Tibial nerve (tissue), 4 donors: Measurements from ENCODE around the gene CCDC3. TPM values are rescaled to one million over a fixed set of nuclear protein-coding genes. Genes with fewer than 3 reads are reported as not detected.

ENCODE experiments used
- DNase-seq, 2 donors: peaks; one replicate each; pipeline ENCODE4 v3.0.0-alpha.2; 2019; ENCODE audit warnings: low spot score in 2 of 2
- H3K27ac ChIP-seq, 4 donors: fragments of 200-600 bp; sonication (generic) in 3 of 4; one replicate each; pipeline ENCODE4 v1.5.1; 2017 to 2019; ENCODE audit warnings: mild to moderate bottlenecking in 1 of 4
- H3K27me3 ChIP-seq, 2 donors: fragments of 200-600 bp; sonication (generic) in 1 of 2; one replicate each; pipeline versions ENCODE4 v1.5.1 to v1.6.0; 2017 to 2019
- H3K36me3 ChIP-seq, 3 donors: fragments of 200-600 bp; sonication (generic); one replicate each; pipeline ENCODE4 v1.5.1; 2018 to 2019
- H3K4me1 ChIP-seq, 4 donors: fragments of 200-600 bp; sonication (generic) in 3 of 4; one replicate each; pipeline ENCODE4 v1.5.1; 2017 to 2019
- H3K4me3 ChIP-seq, 4 donors: fragments of 200-600 bp; sonication (generic) in 3 of 4; one replicate each; pipeline ENCODE4 v1.5.1; 2017 to 2019; ENCODE audit warnings: mild to moderate bottlenecking in 1 of 4, moderate library complexity in 1 of 4
- H3K9me3 ChIP-seq, 4 donors: fragments of 200-600 bp; sonication (generic) in 3 of 4; one replicate each; pipeline ENCODE4 v1.5.1; 2017 to 2019
- EP300 ChIP-seq, 2 donors: sonication (generic); formaldehyde crosslinking; IDR thresholded peaks; one replicate each; pipeline ENCODE4 v1.6.1; 2017; ENCODE audit warnings: antibody characterized with exemption in 2 of 2, mild to moderate bottlenecking in 1 of 2
- POLR2A ChIP-seq, 2 donors: fragments of 450-650 bp; IDR thresholded peaks; one replicate each; pipeline ENCODE4 v1.6.1; 2017; ENCODE audit warnings: antibody characterized with exemption in 2 of 2, mild to moderate bottlenecking in 2 of 2, moderate library complexity in 2 of 2
- WGBS, 2 donors: methylation state at CpG; one replicate each; pipeline ENCODE4 v1.1.5; 2018; 5-methylcytosine and 5-hydroxymethylcytosine counted together
- total RNA-seq, 4 donors: library from RNA; depleted of rRNA; stranded (reverse); fragments of >200 nt; gene quantifications; one replicate each; pipeline ENCODE4 v1.1.0, GENCODE V29; 2016
- TF ChIP-seq, protein P1 (sequence below), 5 experiments: fragments of 200-600 bp in 3 of 5; fragments of 450-650 bp in 2 of 5; sonication (generic) in 3 of 5; IDR thresholded peaks; one replicate each; pipeline ENCODE4 v1.5.1; 2016 to 2019; ENCODE audit warnings: antibody characterized with exemption in 5 of 5, mild to moderate bottlenecking in 3 of 5, moderate library complexity in 2 of 5

CCDC3 gene
- total RNA-seq, 4 donors from 2014 or later: 73.2 to 188 (median 149) TPM

- H3K27ac ChIP-seq: peak overlapping the region in 2 of 4 donors; percentile 67 to 68
- no peaks in the 10 kb centered on the region for H3K36me3 ChIP-seq
- H3K4me1 ChIP-seq: peaks cover 0 to 38% (median 0%) of the 10 kb centered on the region in 4 donors
- H3K4me3 ChIP-seq: no peak overlapping the region
- H3K9me3 ChIP-seq: no peaks in the 10 kb centered on the region
- TF ChIP-seq, protein P1, sequence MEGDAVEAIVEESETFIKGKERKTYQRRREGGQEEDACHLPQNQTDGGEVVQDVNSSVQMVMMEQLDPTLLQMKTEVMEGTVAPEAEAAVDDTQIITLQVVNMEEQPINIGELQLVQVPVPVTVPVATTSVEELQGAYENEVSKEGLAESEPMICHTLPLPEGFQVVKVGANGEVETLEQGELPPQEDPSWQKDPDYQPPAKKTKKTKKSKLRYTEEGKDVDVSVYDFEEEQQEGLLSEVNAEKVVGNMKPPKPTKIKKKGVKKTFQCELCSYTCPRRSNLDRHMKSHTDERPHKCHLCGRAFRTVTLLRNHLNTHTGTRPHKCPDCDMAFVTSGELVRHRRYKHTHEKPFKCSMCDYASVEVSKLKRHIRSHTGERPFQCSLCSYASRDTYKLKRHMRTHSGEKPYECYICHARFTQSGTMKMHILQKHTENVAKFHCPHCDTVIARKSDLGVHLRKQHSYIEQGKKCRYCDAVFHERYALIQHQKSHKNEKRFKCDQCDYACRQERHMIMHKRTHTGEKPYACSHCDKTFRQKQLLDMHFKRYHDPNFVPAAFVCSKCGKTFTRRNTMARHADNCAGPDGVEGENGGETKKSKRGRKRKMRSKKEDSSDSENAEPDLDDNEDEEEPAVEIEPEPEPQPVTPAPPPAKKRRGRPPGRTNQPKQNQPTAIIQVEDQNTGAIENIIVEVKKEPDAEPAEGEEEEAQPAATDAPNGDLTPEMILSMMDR (IDR thresholded peaks at IDR 0.05): no peak
- TF ChIP-seq EP300 (IDR thresholded peaks at IDR 0.05): no peak
- no peak for TF ChIP-seq POLR2A (IDR thresholded peaks at IDR 0.05)
- no peak for DNase-seq
- WGBS, 2 donors: 65 to 66% methylated on average over 4 of the region's 4 CpGs
- H3K27me3 ChIP-seq: no peaks in the 10 kb centered on the region
Observed at GRCh38 chr10:12907656-12908055, 93.9 kb downstream of the CCDC3 start.

DNA sequence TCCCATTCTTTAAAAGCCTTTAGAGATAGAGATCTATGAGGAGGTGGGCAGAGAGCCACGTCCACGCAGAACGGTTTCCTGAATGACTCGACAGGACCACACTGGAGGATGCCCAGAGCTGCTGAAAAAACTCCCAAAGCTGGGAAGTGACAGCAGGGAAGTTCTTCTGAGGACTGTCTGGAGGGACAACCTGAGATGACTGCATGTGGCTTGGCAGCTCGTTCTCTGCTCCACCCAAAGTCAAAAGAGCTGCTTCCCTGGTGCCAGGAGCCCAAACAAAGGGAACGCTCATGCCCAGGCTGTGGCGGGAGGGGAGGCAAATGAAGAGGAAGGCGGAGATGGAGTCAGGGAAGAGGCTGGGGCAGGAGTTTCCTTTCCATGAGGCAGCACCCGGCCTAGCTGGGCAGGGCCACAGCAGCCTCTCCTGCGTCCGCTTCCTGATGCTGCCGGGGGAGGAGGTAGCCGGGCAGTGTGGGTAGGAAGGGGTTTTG is 95.4 kb downstream of the CCDC3 start:
- no peaks in the 10 kb centered on the region for H3K36me3 ChIP-seq
- no peaks in the 10 kb centered on the region for H3K27me3 ChIP-seq
- peak overlapping the region in 2 of 4 donors; percentile 68 to 74 for H3K27ac ChIP-seq
- H3K9me3 ChIP-seq: no peaks in the 10 kb centered on the region
- peak in 1 of 2 donors; percentile 26 for DNase-seq
- peaks cover 0 to 38% (median 0%) of the 10 kb centered on the region in 4 donors for H3K4me1 ChIP-seq
- no peak overlapping the region for H3K4me3 ChIP-seq
- WGBS, 2 donors: 77 to 78% methylated on average over 13 of the region's 13 CpGs
- TF ChIP-seq POLR2A (IDR thresholded peaks at IDR 0.05) (no peak), EP300 (IDR thresholded peaks at IDR 0.05) (peak in 1 of 2 donors; percentile 34)

DNA sequence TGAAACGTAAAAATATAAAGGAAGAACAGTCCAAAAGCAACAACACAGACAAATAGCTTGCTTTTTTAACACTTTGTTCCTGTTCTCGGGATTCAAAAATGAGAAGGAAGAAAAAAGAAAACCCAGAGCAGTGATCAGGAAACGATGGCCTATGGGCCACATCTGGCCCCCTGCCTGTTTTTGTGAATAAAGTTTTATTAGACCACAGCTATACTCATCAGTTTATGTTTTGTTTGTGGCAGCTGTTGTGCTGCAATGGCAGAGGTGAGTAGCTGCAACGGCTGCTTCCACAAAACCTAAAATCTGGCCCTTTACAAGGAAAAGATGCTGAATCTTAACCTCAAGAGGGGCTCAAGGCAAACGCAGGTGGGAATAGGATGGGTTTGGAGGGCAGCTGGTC is 96.4 kb downstream of the CCDC3 start:
- Histone ChIP-seq H3K4me1 (peaks cover 0 to 35% (median 0%) of the 10 kb centered on the region in 4 donors), H3K36me3 (no peaks in the 10 kb centered on the region), H3K9me3 (no peaks in the 10 kb centered on the region), H3K27me3 (no peaks in the 10 kb centered on the region), H3K4me3 (no peak overlapping the region), H3K27ac (peak overlapping the region in 2 of 4 donors; percentile 68 to 74)
- WGBS, 2 donors: 52 to 57% methylated on average over 5 of the region's 5 CpGs
- DNase-seq: no peak
- TF ChIP-seq, protein P1 (IDR thresholded peaks at IDR 0.05): no peak
- TF ChIP-seq POLR2A (IDR thresholded peaks at IDR 0.05) (no peak), EP300 (IDR thresholded peaks at IDR 0.05) (no peak)

DNA sequence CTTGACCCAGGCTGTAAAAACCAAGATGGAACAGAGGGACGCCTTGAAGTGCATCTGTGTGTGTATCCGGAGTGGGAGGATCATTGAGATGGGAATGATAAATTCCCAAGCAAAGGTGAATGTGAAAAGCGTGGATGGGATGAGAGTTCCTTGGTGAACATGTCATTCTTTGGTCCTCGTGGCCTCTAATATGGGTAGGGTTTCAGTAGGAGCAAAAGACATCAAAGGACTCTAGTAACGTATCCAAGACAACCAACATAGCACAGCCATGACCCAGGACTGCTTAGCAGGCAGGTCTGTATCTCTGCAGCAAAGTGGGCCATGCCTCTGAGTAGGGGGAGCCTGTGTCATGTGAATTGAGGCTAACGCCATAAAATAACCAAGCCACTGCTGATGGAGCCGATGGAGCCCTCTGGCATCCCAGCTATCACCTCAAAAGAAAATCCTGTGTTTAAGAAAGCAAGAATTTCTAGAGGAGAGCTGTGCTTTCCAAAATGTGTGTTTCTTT is 98.6 kb downstream of the CCDC3 start:
- Histone ChIP-seq H3K27me3 (no peaks in the 10 kb centered on the region), H3K4me1 (peaks cover 0 to 27% (median 0%) of the 10 kb centered on the region in 4 donors), H3K36me3 (peaks cover 0 to 7% (median 0%) of the 10 kb centered on the region in 3 donors), H3K4me3 (no peak overlapping the region), H3K9me3 (no peaks in the 10 kb centered on the region), H3K27ac (peak overlapping the region in 2 of 4 donors; percentile 16 to 42)
- TF ChIP-seq EP300 (IDR thresholded peaks at IDR 0.05): no peak
- TF ChIP-seq, protein P1 (IDR thresholded peaks at IDR 0.05): no peak
- TF ChIP-seq POLR2A (IDR thresholded peaks at IDR 0.05): no peak
- WGBS, 2 donors: 67 to 81% methylated on average over 6 to 7 of the region's 7 CpGs
- DNase-seq: no peak

DNA sequence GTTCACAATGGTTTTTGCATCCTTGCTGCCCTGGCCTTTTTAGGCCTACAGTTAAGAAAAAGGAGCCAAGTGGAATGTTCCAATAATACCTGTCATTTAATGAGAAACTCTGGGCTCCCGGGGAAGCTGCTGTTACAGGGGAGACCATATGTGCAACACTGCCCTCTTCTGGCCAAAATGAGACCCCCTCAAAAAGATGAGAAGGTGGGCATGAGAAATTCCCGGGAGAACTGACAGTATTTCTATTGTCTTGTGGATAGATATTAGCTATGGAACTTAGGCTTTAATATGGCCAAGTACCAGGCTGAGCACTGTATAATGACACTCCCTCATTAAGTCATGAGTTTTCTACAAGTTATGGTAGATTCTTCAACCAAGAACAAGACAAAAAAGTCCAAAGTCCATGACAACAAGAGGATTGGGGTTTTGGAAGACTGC is 99.4 kb downstream of the CCDC3 start:
- peaks cover 0 to 27% (median 0%) of the 10 kb centered on the region in 4 donors for H3K4me1 ChIP-seq
- no peaks in the 10 kb centered on the region for H3K27me3 ChIP-seq
- H3K4me3 ChIP-seq: no peak overlapping the region
- peak in 1 of 2 donors; percentile 82 for DNase-seq
- no peak overlapping the region for H3K27ac ChIP-seq
- H3K36me3 ChIP-seq: peaks cover 0 to 9% (median 0%) of the 10 kb centered on the region in 3 donors
- 5 to 9% methylated on average over 2 of the region's 2 CpGs for WGBS, 2 donors
- TF ChIP-seq POLR2A (IDR thresholded peaks at IDR 0.05): no peak
- TF ChIP-seq, protein P1 (IDR thresholded peaks at IDR 0.05): peak; percentile 46 to 65 (median 60)
- no peaks in the 10 kb centered on the region for H3K9me3 ChIP-seq
